ENCODE data around the gene SPN.

- TF ChIP-seq CTCF (IDR thresholded peaks at IDR 0.05; ENCODE audit: extremely low read depth in 1 of 2, insufficient read depth in 1 of 2, low read depth in 1 of 2, low read length in 2 of 2): no peak
- no peak for TF ChIP-seq POLR2A (IDR thresholded peaks at IDR 0.05; ENCODE audit: low read depth, low read length)
- TF ChIP-seq JUN (IDR thresholded peaks at IDR 0.05; ENCODE audit: borderline replicate concordance, insufficient read depth, insufficient read length, low read depth): no peak
- TF ChIP-seq POLR2AphosphoS5 (IDR thresholded peaks at IDR 0.05; ENCODE audit: insufficient read depth, low read depth, low read length): no peak
- no peak for TF ChIP-seq EZH2 (IDR thresholded peaks at IDR 0.05; ENCODE audit: borderline replicate concordance, low read depth, low read length, severe bottlenecking)
- no peak for TF ChIP-seq GATA2 (IDR thresholded peaks at IDR 0.05; ENCODE audit: insufficient read depth, insufficient read length, low read depth, low read length)
- TF ChIP-seq FOS (IDR thresholded peaks at IDR 0.05; ENCODE audit: borderline replicate concordance, insufficient read depth, low read length): no peak
- no peak for TF ChIP-seq MAX (IDR thresholded peaks at IDR 0.05; ENCODE audit: insufficient read depth, insufficient read length)
Measured at GRCh38 chr16:29698042-29698441, 35.0 kb downstream of the SPN start.
